ENCODE measurements around the gene TNS2.
"Not testable (repeated sequence)": the region's sequence is repeated elsewhere in the genome, so short reads cannot be mapped to it uniquely, and the experiment has no call there.

Gene TNS2

GRCh38 chr12:53094796-53095595 lies 45.1 kb downstream of the TNS2 start:
- not testable (repeated sequence) for DNase-seq (ENCODE audit: low read depth)

- not testable (repeated sequence) for DNase-seq (ENCODE audit: low read depth)
These were observed 45.7 kb downstream of the TNS2 start for GRCh38 chr12:53095596-53095895.

DNA sequence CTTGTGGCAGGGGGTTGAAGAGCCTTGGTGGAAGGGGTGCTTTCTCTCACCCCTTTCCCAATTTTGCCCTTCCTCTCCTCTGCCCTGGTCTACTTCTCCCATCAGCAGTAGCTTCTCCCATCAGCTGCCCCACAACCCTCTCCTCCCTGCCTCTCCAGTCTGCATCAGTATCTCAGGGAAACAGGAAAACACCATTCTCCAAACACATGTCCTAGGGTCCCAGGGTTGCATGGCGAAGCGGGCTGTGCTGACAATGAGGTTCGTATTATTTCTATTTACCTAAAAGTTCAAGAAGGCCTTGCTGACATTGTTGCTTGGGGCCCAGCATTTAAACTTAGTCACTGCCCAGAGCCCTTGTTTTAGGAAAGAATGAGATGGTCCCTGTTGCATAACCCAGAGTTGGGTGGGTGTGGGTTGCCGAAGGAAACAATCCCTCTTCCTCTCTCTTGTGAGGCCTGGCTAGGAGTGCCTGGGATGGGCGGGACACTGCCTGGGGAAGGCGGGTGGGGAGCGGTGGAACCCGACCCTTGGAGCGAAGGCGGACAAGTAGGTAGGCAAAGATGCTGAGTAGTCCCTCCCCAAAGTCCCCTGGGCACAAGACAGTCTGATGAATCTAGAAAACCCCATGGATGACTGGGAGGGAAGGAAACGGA lies 46.4 kb downstream of the TNS2 start:
- no peak for DNase-seq (ENCODE audit: low read depth)

DNA sequence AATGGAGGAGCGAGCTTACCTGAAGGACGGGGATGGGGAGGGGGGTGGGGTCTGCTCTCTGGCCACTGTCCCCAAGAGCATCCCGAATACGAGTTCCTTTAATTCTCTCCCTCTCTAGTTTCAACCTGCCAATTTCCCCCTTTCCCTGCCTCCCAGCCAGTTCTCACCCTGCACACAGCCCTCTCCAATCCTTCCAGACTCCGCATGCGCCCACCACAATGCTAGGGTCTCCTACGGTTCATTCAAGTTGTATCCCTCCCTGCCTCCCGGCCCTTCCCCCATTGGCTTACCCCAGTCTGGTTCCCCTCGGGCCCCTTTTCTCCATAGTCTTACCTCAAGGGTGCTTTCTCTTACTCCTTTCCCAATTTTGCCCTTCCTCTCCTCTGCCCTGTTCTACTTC lies 46.9 kb downstream of the TNS2 start:
- DNase-seq (ENCODE audit: low read depth), result no peak

DNA sequence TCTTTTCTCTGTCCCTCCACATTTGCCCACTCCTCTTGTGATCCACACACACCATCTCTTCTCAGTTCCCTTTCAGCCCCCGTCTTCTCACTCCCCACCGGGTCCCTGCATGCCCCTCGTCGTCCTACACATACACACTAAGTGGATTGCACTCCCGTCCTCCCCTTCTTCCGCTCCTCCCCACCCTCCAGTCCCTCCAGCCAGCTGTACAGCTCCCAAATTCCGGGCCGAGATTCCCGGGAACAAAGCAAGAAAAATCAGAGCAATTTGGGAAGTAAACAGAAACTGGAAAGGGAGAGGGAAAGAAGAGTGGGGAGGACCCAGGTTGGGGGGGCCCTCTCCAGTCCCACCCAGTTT lies 47.3 kb downstream of the TNS2 start:
- DNase-seq (ENCODE audit: low read depth), result no peak

- peak; percentile 34 for DNase-seq (ENCODE audit: low read depth)
These were observed 47.9 kb downstream of the TNS2 start, which contains the start of gene IGFBP6 for GRCh38 chr12:53097564-53098353. TSS of gene IGFBP6 (plus strand) at chr12:53097667. CDS start at chr12:53097718, 51 bp downstream.

GRCh38 chr12:53098354-53098981 lies 48.6 kb downstream of the TNS2 start:
- DNase-seq (ENCODE audit: low read depth), result no peak

DNA sequence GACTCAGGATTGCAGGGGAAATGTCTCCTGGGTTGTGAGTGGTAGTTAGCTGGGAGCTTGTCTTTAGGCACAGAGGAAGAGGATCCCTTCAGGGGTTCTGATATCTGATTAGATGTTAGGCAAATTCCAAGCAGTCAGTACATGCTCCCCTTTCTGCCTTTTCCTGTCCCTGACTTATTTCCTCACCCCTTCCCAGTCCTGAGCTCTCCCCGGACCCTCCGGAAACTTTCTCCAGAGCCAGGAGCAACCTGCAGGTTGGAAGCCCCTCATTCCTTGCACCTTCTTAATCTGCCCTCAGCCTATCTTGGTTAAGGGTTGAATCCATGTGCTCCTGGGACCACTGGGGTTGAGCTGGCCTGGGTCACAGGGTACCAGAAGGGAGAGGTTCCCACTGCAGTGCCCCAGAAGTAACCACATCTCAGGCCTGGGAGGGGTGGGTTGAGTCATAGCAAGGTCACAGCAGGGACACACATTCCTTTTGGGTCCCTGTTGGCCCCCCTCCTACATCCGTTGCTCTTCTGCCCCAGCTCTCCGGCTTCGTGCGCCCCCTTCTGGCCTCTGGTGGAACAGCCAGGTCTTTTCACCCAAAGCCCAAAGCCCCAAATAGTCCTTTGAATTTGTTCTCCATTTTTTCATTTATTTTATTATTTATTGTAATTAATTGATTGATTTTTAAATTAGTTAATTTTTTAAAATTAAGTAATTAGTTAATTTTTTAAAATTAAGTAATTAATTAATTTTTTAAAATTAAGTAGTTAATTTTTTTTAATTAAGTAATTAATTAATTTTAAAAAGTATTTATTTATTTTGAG lies 49.4 kb downstream of the TNS2 start:
- DNase-seq (ENCODE audit: low read depth), result peak; percentile 67

GRCh38 chr12:53100466-53101151 lies 50.7 kb downstream of the TNS2 start:
- DNase-seq (ENCODE audit: low read depth), result no peak

DNA sequence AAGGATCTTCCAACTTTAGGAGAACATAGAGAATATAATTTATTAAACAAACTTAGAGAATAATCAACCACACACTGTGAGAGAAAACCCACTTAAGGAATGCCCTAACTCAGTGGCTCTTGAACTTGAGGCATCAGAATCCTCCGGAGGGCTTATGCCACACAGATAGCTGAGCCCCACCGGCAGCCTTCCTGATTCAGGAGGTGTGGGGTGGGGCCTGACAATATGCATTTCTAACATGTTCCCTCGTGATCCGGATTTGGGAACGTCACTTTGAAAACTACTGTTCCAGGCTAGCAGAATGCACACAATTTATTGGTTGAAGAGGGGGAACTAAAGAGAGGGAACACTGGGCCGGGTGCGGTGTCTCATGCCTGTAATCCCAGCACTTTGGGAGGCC lies 51.4 kb downstream of the TNS2 start:
- DNase-seq (ENCODE audit: low read depth), result no peak

DNA sequence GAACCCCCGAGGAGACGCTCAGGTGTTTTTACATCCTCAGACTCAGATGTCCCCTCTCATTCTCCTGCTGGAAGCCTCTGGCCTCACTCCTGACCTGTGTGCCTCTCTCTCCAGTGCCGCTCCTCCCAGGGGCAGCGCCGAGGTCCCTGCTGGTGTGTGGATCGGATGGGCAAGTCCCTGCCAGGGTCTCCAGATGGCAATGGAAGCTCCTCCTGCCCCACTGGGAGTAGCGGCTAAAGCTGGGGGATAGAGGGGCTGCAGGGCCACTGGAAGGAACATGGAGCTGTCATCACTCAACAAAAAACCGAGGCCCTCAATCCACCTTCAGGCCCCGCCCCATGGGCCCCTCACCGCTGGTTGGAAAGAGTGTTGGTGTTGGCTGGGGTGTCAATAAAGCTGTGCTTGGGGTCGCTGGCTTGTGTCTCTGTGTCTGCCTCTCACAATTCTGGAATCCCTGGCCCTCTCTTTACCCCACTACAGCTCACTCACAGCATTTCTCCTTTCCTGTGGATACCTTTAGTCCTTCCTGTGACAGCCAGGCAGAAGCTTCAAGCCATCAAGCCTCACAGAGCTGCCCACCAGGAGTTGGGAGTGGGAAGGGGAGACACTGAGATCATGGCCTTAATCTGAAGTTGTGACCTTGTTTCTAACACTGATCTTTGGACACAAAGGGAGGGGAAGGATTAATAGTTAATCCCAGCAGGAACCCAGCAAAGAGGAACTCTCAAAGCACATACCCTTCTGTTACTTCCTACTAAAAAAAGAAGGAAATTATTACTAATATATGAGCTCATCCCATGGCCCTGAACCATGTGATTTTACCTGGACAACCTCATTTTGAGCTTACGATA lies 52.3 kb downstream of the TNS2 start:
- no peak for DNase-seq (ENCODE audit: low read depth)

GRCh38 chr12:53102883-53103807 lies 53.3 kb downstream of the TNS2 start, which contains the start of gene SOAT2:
TSS of gene SOAT2 (plus strand) at chr12:53103486. CDS start at chr12:53103578, 92 bp downstream.
- DNase-seq (ENCODE audit: low read depth), result no peak

DNA sequence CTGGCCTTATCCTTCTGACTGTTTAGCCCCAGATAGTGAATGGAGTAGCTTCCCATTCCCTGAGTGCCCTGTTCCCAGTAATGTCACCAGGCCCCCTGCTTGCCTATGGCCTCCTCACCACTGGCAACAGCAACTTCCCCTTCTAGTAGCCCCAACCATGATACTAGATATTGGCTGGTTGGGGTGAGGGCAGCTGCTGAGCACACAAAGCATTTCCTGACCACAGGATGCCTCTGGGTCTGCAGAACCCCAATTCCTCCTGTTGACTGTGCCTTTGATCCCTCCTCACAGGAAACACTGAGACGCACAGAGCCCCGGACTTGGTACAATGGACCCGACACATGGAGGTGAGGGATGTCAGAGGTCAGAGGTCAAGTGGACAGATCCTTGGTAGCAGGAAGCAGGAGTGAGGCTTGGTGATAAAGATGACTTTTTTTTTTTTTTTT lies 54.0 kb downstream of the TNS2 start:
- no peak for DNase-seq (ENCODE audit: low read depth)

GRCh38 chr12:53105256-53105655 lies 55.4 kb downstream of the TNS2 start:
- DNase-seq (ENCODE audit: low read depth), result no peak

DNA sequence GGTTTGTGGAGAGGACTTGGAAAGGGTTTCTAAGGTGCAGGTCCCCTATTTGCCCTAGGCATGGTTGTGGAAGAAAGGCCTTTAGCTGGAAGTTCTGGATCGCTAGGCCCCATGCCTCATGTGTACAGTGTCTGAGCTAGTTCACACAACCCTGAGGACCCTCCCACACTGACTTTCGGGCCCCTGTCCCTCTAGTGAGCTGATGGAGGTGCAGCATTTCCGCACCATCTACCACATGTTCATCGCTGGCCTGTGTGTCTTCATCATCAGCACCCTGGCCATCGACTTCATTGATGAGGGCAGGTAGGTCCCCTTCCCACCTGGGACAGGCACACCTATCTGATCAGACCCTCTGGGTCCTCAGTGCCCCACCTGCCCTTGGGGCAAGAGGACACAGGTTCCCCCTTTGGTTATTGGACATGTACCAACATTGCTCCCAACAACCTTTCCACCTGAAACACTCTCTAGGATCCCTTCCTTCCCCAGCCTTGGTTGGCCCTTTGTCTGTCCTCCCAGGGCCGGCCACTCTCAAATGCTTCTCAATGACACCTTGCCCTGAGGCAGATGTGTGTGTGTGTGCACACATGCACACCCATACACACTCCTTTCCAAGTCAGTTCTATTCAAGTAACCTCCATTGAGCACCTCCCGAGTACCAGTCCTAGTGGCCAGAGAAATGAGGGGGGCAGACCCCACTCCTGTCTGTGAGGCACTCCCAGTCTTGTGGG lies 56.0 kb downstream of the TNS2 start:
- no peak for DNase-seq (ENCODE audit: low read depth)

- no peak for DNase-seq (ENCODE audit: low read depth)
These were observed 57.3 kb downstream of the TNS2 start for GRCh38 chr12:53107122-53107521.

- not testable (repeated sequence) for DNase-seq (ENCODE audit: low read depth)
These were observed 62.6 kb downstream of the TNS2 start for GRCh38 chr12:53112431-53112830.

DNA sequence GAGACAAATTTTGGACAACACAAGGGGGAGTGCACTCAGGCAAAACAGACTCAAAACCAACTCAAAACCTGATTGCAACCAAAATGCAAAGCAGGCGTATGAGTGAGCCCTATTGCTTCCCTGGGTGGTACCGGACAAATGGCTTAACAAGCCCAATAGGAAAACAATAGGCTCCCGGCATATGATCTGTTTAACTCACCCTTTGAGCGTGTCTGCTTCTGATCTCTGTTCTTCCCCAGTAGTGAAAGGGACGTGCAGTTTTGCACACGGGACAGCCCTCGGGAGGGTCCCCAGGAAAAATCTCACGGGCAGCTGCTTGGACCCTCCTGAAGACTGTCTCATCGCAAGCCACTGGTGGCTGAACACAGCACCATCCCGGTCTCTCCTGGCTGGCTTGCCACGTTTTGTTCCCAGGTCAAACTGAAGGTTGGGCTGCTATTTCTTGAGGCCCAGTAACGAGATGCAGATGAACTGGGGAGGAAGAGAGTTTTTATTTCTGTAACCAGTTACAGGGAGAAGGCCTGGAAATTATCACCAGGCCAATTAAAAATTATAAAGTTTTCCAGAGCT lies 63.4 kb downstream of the TNS2 start:
- no peak for DNase-seq (ENCODE audit: low read depth)
